SJSA1 (cell line): ENCODE data around the gene SH2D3A. TPM values are rescaled to one million over a fixed set of nuclear protein-coding genes. Genes with fewer than 3 reads are reported as not detected.

Experiments used
- DNase-seq, 2 experiments: peaks; one replicate each; pipeline ENCODE4 v3.0.0-alpha.2; 2015 to 2020; ENCODE audit warnings: low spot score in 2 of 2, low read depth in 1 of 2
- H3K27ac ChIP-seq: fragments of 250-450 bp; sonication (Bioruptor Pico); 2 replicates; pipeline ENCODE4 v1.5.1; 2020; ENCODE audit warnings: mild to moderate bottlenecking, moderate library complexity
- H3K27me3 ChIP-seq: fragments of 250-450 bp; sonication (Bioruptor Pico); replicated peaks from 2 replicates; pipeline ENCODE4 v1.5.1; 2020; ENCODE audit warnings: mild to moderate bottlenecking, moderate library complexity
- H3K36me3 ChIP-seq: fragments of 250-450 bp; sonication (Bioruptor Pico); 2 replicates; pipeline ENCODE4 v1.5.1; 2020; ENCODE audit warnings: mild to moderate bottlenecking
- H3K4me1 ChIP-seq: fragments of 250-450 bp; sonication (Bioruptor Pico); replicated peaks from 2 replicates; pipeline ENCODE4 v1.6.1; 2021; ENCODE audit warnings: mild to moderate bottlenecking
- H3K4me3 ChIP-seq: fragments of 250-450 bp; sonication (Bioruptor Pico); 2 replicates; pipeline ENCODE4 v1.5.1; 2020; ENCODE audit warnings: mild to moderate bottlenecking
- H3K9me3 ChIP-seq: fragments of 250-450 bp; sonication (Bioruptor Pico); replicated peaks from 2 replicates; pipeline ENCODE4 v1.5.1; 2020; ENCODE audit warnings: mild to moderate bottlenecking
- total RNA-seq: library from RNA; depleted of rRNA; stranded (reverse); fragments of >200 nt; shearing (Covaris generic); gene quantifications from 2 replicates; pipeline ENCODE4 v1.2.3, GENCODE V29; 2014

The SH2D3A gene
- total RNA-seq, 1 experiment from 2014 or later = not detected

GRCh38 chr19:6743714-6744380, 23.4 kb downstream of the SH2D3A start:
- Histone ChIP-seq H3K27ac (peak overlapping the region; percentile 59), H3K4me3 (no peak overlapping the region), H3K36me3 (peaks cover 52% of the 10 kb centered on the region), H3K4me1 (peaks cover 36% of the 10 kb centered on the region), H3K9me3 (no peaks in the 10 kb centered on the region), H3K27me3 (no peaks in the 10 kb centered on the region)
- DNase-seq = no peak

GRCh38 chr19:6743066-6743465, 24.2 kb downstream of the SH2D3A start:
- peaks cover 44% of the 10 kb centered on the region for H3K4me1 ChIP-seq
- H3K9me3 ChIP-seq = no peaks in the 10 kb centered on the region
- DNase-seq = no peak
- H3K27ac ChIP-seq = no peak overlapping the region
- no peaks in the 10 kb centered on the region for H3K27me3 ChIP-seq
- peaks cover 45% of the 10 kb centered on the region for H3K36me3 ChIP-seq
- H3K4me3 ChIP-seq = no peak overlapping the region

- Histone ChIP-seq H3K9me3 (no peaks in the 10 kb centered on the region), H3K27me3 (no peaks in the 10 kb centered on the region), H3K36me3 (peaks cover 26% of the 10 kb centered on the region), H3K4me3 (peak overlapping the region; percentile 72), H3K27ac (peak overlapping the region; percentile 59), H3K4me1 (peaks cover 55% of the 10 kb centered on the region)
- DNase-seq = peak; percentile 60 to 62
These were observed 26.5 kb downstream of the SH2D3A start for GRCh38 chr19:6740589-6741343.

- peak overlapping the region; percentile 72 for H3K4me3 ChIP-seq
- H3K36me3 ChIP-seq = peaks cover 20% of the 10 kb centered on the region
- H3K27me3 ChIP-seq = no peaks in the 10 kb centered on the region
- H3K9me3 ChIP-seq = no peaks in the 10 kb centered on the region
- H3K4me1 ChIP-seq = peaks cover 49% of the 10 kb centered on the region
- H3K27ac ChIP-seq = peak overlapping the region; percentile 59
- peak in 1 of 2 experiments; percentile 72 for DNase-seq
These were observed 27.2 kb downstream of the SH2D3A start for GRCh38 chr19:6739883-6740588.

- Histone ChIP-seq H3K4me1 (peaks cover 43% of the 10 kb centered on the region), H3K27ac (peak within 1 kb of the TSS; percentile 59), H3K9me3 (no peaks in the 10 kb centered on the region), H3K36me3 (peaks cover 16% of the 10 kb centered on the region), H3K4me3 (peak within 1 kb of the TSS; percentile 72), H3K27me3 (no peaks in the 10 kb centered on the region)
- peak in 1 of 2 experiments; percentile 78 for DNase-seq
These were observed 27.8 kb downstream of the SH2D3A start, which contains the start of gene TRIP10 for GRCh38 chr19:6739390-6739882. TRIP10 (plus strand) TSS chr19:6739680; CDS start chr19:6739762, 82 bp downstream.

- no peaks in the 10 kb centered on the region for H3K27me3 ChIP-seq
- peak overlapping the region; percentile 72 for H3K4me3 ChIP-seq
- DNase-seq = peak in 1 of 2 experiments; percentile 66
- H3K9me3 ChIP-seq = no peaks in the 10 kb centered on the region
- H3K4me1 ChIP-seq = peaks cover 38% of the 10 kb centered on the region
- peaks cover 13% of the 10 kb centered on the region for H3K36me3 ChIP-seq
- H3K27ac ChIP-seq = no peak overlapping the region
These were observed 28.3 kb downstream of the SH2D3A start for GRCh38 chr19:6738787-6739389.

- H3K36me3 ChIP-seq = peaks cover 9% of the 10 kb centered on the region
- no peak overlapping the region for H3K27ac ChIP-seq
- no peaks in the 10 kb centered on the region for H3K9me3 ChIP-seq
- peak; percentile 72 to 75 for DNase-seq
- H3K27me3 ChIP-seq = no peaks in the 10 kb centered on the region
- no peak overlapping the region for H3K4me3 ChIP-seq
- peaks cover 30% of the 10 kb centered on the region for H3K4me1 ChIP-seq
These were observed 29.1 kb downstream of the SH2D3A start for GRCh38 chr19:6737873-6738786.

GRCh38 chr19:6737284-6737872, 29.9 kb downstream of the SH2D3A start, which contains the start of gene GPR108:
GPR108 (minus strand) TSS chr19:6737580; CDS start chr19:6737576, 4 bp downstream.
- H3K4me1 ChIP-seq = peaks cover 27% of the 10 kb centered on the region
- peak within 1 kb of the TSS; percentile 72 for H3K4me3 ChIP-seq
- no peaks in the 10 kb centered on the region for H3K9me3 ChIP-seq
- peak; percentile 99 to 100 for DNase-seq
- H3K27ac ChIP-seq = peak within 1 kb of the TSS; percentile 84
- no peaks in the 10 kb centered on the region for H3K27me3 ChIP-seq
- peaks cover 10% of the 10 kb centered on the region; the same call in 1 of the 2 replicates for H3K36me3 ChIP-seq

- Histone ChIP-seq H3K9me3 (no peaks in the 10 kb centered on the region), H3K27ac (peak overlapping the region; percentile 84), H3K36me3 (peaks cover 14% of the 10 kb centered on the region; the same call in 1 of the 2 replicates), H3K4me3 (peak overlapping the region; percentile 72), H3K4me1 (peaks cover 27% of the 10 kb centered on the region), H3K27me3 (no peaks in the 10 kb centered on the region)
- DNase-seq = no peak
These were observed 30.3 kb downstream of the SH2D3A start for GRCh38 chr19:6736917-6737283.

- Histone ChIP-seq H3K9me3 (no peaks in the 10 kb centered on the region), H3K4me3 (peak overlapping the region; percentile 72), H3K4me1 (peaks cover 27% of the 10 kb centered on the region), H3K27ac (0 out of 2 replicates have a peak overlapping the region, but pooled peaks have one; percentile 84), H3K36me3 (peaks cover 16% of the 10 kb centered on the region; the same call in 1 of the 2 replicates), H3K27me3 (no peaks in the 10 kb centered on the region)
- DNase-seq = peak; percentile 82 to 88
These were observed 30.9 kb downstream of the SH2D3A start for GRCh38 chr19:6736169-6736916.

- Histone ChIP-seq H3K4me1 (peaks cover 24% of the 10 kb centered on the region), H3K27me3 (no peaks in the 10 kb centered on the region), H3K9me3 (no peaks in the 10 kb centered on the region), H3K27ac (no peak overlapping the region), H3K4me3 (no peak overlapping the region), H3K36me3 (peaks cover 16% of the 10 kb centered on the region; the same call in 1 of the 2 replicates)
- no peak for DNase-seq
These were observed 31.9 kb downstream of the SH2D3A start for GRCh38 chr19:6735181-6735911.
